GM19239 (cell line): ENCODE data around the gene ZNF367.
"Not testable (repeated sequence)": the region's sequence is repeated elsewhere in the genome, so short reads cannot be mapped to it uniquely, and the experiment has no call there.

ENCODE experiments used
- DNase-seq: peaks from one replicate; pipeline ENCODE4 v3.0.0; 2011; ENCODE audit warnings: low spot score; ENCODE audit not compliant: insufficient read length
- FAIRE-seq: peaks from 2 replicates; lab custom pipeline; 2011; peaks lifted over from hg19 to GRCh38; lab: Jason Lieb, UNC

Gene ZNF367

GRCh38 chr9:96375507-96375906 is 42.7 kb downstream of the ZNF367 start:
- DNase-seq, FAIRE-seq: not testable (repeated sequence)

DNA sequence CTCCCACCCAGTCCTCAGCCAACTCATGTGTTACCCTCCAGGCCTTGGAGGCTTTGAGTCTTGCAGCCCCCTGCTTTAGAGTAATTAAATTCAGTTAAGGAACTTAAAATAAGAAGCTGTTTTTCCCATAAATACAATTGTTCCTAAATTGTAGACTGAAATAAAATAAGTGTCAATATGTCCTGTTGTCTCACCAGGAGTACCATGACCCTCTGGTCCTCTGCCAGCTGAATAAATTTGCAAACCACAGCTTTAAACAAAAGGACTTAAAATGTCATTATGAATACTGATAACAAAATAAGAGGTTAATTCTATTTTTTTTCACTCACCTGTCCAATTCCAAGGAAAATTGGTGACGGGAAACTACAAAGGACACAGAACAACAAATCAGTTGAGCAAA is 50.2 kb downstream of the ZNF367 start:
- no peak for FAIRE-seq
- DNase-seq = no peak

- DNase-seq (no peak), FAIRE-seq (no peak)
Observed at GRCh38 chr9:96363175-96363967, 54.8 kb downstream of the ZNF367 start.

DNA sequence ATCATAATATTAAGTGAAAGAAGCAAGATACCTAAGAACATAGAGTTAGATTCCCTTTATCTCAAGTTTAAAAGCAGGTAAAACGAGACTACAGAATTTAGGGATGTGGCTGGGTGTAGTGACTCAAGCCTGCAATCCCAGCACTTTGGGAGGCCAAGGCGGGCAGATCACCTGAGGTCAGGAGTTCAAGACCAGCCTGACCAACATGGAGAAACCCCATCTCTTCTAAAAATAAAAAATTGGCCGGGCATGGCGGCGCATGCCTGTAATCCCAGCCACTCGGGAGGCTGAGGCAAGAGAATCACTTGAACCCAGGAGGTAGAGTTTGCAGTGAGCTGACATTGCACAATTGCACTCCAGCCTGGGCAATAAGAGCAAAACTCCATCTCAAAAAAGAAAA is 56.1 kb downstream of the ZNF367 start:
- not testable (repeated sequence) for FAIRE-seq, DNase-seq

DNA sequence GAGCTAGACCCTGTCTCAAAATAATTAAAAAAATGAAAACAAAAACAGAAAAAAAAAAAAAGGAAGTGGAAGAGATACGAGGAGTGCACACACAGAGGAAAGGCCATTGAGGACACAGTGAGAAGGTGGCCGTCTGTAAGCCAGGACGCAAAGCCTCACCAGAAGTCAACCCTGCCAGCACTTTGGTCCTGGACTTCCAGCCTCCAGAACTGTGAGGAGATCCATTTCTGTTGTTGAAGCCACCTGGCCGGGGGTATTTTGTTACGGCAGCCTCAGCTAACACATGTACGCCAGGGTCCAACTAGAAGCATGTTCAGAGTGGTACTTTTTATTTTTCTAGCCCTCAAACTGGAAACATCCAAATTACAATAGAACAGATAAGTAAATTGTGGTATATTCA is 56.5 kb downstream of the ZNF367 start:
- FAIRE-seq (no peak), DNase-seq (no peak)

GRCh38 chr9:96360976-96361375 is 57.2 kb downstream of the ZNF367 start:
- no peak for FAIRE-seq

DNA sequence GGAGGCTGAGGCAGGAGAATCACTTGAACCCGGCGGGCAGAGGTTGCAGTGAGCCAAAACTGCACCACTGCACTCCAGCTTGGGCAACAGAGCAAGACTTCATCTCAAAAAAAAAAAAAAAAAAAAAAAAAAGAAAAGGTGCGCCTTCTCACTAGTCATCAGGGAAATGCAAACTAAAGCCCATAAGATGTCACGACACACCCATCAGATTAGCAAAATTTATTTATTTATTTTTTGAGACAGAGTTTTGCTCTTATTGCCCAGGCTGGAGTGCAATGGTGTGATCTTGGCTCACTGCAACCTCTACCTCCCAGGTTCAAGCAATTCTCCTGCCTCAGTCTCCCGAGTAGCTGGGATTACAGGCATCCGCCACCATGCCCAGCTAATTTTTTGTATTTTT is 57.6 kb downstream of the ZNF367 start:
- DNase-seq, FAIRE-seq: not testable (repeated sequence)

More at GRCh38 chr9:96360976-96361375, 57.2 kb downstream of the ZNF367 start:
- no peak for DNase-seq

DNA sequence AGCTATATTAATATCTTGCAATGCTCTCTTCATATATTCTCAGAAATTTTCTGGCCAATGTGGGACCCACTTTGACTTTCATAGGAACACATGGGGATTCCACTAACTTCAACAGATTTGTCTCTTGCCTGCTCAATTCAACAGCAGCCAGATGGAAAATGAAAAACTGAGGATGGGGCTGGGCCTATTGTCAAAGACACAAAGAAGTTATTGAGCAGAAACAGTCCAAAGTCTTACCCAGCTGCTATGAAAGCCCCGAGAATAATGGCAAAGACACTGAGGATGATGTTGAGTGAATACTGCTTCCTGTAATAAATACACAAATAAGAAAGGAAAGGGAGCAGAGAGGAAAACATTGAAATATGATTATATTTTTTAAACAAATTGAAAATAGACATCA is 67.3 kb downstream of the ZNF367 start:
- DNase-seq (no peak), FAIRE-seq (no peak)

DNA sequence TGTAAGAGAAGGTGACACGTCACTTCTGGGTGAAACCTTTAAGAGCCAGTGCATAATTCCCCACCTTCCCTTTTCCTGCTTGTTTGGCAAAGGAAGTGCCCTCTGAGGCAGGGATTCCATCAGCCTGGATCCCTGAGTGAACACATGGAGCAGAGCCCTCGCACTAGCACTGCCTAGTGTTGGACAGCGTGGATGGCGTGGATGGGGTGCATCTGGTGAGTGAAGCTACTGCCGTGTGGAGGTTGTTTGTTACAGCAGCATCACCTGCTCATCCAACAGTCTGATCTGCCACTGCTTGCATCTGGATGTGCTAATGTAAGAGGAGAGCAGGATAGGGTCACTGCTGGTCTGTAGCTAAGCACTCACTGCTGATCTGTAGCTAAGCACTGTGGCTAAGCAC is 69.9 kb downstream of the ZNF367 start:
- FAIRE-seq = no peak
- DNase-seq = no peak

DNA sequence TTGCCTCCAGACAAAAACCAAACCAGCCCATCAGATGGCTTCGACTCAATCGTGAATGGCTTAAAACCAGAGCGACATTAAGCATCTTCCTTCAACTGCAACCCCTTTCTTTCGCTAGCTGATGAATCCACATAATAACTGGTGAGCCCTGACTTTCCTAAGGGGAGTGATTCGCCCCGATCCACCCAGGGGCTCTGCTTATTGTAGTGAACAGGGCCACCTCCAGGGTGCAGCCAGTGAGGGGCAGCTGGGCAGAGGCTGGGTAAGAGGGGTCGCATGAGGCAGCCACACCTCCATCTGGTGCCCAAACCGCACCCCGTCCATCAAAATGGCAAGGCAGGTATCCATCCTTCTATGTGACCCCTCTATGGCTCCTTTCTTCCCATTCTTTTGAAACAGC is 72.6 kb downstream of the ZNF367 start:
- DNase-seq = no peak
- FAIRE-seq = no peak

DNA sequence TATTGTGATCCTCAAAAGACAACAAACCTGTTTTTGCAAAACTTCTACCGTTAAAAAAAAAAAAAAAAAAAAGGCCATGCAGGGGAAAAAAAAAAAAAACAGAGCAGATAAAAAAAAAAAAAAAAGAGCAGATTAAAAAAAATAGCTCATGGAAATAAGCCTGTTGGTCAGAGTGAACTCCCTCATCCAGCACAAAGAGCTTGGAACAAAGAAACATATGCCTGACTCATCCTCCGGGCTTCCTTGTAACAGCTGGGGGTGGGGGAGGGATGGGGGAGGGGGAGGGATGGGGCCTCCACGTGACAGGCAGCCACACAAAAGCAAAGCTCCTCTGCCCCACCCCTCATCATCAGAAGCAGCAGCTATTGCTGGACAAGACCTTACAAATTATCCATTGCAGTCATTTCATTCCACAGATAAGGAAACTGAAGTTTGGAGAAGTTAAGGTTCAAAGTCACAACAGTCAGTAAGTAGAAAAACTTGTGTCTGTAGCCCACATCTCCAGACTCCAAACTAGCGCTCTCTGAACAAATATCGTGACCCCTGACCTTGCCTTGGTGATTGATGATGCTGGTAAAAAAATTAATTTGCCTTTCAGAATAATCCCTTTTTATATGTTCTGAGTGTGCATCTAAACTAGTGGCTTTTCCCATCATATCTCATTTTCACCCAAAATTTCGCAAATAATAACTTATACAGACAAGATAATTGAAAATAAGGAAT is 73.6 kb downstream of the ZNF367 start:
- FAIRE-seq (no peak), DNase-seq (no peak)

DNA sequence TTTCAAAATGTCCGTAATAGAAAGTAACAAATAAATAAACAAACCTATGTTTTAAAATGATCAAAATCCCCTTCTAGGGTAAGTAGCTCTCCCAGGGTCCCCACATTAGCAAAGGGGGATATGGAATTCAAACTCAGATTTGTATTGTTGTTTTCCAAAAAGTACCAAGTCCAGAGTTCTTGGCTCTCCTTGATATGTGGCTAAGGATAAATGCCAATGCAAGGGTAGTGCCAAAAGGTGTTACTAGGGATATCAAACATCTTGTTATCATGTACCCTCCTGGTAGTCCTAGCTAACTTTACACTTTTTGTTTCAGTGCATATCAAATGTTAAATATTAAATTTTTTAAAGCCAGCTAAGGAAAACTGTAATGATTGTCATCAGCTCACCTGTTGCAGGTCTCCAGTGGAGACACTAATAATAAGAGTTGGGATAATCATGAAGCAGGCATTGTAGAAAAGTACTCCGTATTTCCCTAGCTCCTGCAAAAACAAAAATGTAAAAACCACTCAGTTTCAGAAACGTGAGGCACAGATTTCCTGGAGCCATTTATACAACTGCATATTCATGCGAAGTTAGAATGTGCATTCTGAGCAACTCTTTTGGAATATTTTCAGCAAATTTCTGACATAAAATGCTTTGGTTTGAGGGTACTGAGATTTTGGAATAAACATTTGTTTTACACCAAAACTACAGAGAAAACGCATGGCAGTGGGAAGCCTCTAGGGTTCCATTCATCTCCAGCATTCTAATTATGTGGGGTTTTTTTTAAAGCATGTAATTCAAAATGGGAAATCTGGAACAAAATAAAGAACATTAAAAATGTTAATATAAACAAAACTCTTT is 74.4 kb downstream of the ZNF367 start:
- FAIRE-seq = no peak
- no peak for DNase-seq

DNA sequence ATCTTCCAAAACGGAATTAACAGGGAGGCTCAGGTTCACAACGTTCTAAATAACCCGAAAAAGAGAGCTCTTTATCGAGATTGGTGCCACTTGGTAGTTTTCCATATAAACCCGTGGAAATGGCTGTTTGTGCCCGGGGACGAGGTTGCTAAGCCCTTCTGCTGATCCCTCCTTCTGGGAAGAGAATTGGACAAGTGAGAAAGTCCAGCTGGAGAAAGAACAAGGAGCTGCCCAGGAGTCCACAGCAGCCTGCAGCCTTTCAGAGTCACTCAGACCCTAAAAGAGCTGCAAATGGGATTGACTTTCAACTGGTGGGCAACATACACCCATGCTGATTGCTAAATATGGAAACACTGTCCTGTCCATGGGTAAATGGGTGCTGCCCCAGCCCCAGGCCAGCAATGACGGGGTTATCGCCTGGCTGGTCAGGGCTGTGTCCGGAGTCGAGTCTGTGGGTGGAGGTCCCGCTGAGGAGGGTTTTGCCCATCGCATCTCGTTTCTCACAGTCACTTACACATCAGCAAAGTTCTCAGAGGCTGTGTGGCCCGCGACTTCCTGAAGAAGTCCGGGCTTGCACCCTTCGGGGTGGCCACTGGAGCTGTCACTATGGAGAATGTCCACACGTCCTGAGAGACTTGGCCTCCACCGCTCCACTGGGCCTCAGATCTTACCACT is 75.5 kb downstream of the ZNF367 start:
- DNase-seq (no peak), FAIRE-seq (no peak)

GRCh38 chr9:96340707-96341106 is 77.5 kb downstream of the ZNF367 start:
- FAIRE-seq = no peak

DNA sequence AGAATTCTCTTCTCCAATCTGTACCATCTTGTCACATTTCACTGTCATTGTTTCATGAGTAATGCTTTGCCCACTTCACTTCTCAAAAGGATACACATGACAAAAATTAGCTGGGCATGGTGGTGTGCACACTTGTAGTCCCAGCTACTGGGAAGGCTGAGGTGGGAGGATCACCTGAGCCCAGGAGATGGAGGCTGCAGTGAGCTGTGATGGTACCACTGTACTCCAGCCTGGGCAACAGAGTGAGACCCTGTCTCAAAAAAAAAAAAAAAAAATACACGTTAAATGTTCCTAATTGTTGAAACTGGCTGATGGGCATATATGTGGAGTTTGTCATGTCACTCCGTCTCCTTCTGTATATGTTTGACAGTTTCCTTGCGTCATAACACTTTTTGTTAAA is 79.9 kb downstream of the ZNF367 start:
- no peak for DNase-seq

More at GRCh38 chr9:96340707-96341106, 77.5 kb downstream of the ZNF367 start:
- no peak for DNase-seq

More for the DNA sequence above, 79.9 kb downstream of the ZNF367 start:
- FAIRE-seq = no peak
